ENCODE data around the gene PLK4.
"Not testable (repeated sequence)": the region's sequence is repeated elsewhere in the genome, so short reads cannot be mapped to it uniquely, and the experiment has no call there.

- TF ChIP-seq EZH2, CTCF, EZH2phosphoT487 (IDR thresholded peaks at IDR 0.05): not testable (repeated sequence)
These were observed 45.0 kb downstream of the PLK4 start for GRCh38 chr4:127925720-127926119.

Data from neural progenitor cell (in vitro differentiated cells).